Fibroblast of villous mesenchyme (primary cell): ENCODE measurements around the gene KCNMB1. TPM values are rescaled to one million over a fixed set of nuclear protein-coding genes. Genes with fewer than 3 reads are reported as not detected.

Source experiments
- DNase-seq: peaks from one replicate; pipeline ENCODE4 v3.0.0-alpha.2; 2010; ENCODE audit warnings: low read depth
- H3K4me3 ChIP-seq: 2 replicates; pipeline ENCODE4 v1.5.1; 2011; ENCODE audit warnings: low read depth, mild to moderate bottlenecking, low read length
- total RNA-seq: library from RNA; depleted of rRNA; stranded (reverse); fragments of >200 nt; gene quantifications from 2 replicates; pipeline ENCODE4 v1.2.3, GENCODE V29; 2012
- TF ChIP-seq, protein P1 (sequence below): IDR thresholded peaks from 2 replicates; pipeline ENCODE4 v1.5.1; 2012; ENCODE audit warnings: low read depth, mild to moderate bottlenecking, low read length; ENCODE audit not compliant: insufficient read depth

KCNMB1 gene
- total RNA-seq, 1 donor: not detected

DNA sequence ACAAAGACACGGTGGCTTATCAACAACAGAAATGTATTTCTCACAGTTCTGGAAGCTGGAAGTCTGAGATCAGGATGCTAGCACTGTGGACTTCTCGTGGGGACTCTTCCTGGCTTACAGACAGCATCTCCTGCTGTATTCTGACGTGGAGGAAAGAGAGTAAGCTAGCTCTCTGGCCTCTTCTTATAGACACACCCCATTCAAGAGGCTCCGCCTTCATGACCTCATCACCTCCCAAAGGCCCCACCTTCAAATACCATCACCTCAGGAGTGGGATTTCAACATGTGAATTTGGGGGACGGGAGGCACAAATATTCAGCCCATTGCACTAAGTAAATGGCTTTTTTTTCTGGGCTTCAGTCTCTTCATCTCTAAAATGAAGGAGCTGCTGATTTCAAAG is 27.6 kb downstream of the KCNMB1 start:
- no peak for DNase-seq
- TF ChIP-seq, protein P1, sequence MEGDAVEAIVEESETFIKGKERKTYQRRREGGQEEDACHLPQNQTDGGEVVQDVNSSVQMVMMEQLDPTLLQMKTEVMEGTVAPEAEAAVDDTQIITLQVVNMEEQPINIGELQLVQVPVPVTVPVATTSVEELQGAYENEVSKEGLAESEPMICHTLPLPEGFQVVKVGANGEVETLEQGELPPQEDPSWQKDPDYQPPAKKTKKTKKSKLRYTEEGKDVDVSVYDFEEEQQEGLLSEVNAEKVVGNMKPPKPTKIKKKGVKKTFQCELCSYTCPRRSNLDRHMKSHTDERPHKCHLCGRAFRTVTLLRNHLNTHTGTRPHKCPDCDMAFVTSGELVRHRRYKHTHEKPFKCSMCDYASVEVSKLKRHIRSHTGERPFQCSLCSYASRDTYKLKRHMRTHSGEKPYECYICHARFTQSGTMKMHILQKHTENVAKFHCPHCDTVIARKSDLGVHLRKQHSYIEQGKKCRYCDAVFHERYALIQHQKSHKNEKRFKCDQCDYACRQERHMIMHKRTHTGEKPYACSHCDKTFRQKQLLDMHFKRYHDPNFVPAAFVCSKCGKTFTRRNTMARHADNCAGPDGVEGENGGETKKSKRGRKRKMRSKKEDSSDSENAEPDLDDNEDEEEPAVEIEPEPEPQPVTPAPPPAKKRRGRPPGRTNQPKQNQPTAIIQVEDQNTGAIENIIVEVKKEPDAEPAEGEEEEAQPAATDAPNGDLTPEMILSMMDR: no peak
- no peak overlapping the region for H3K4me3 ChIP-seq

DNA sequence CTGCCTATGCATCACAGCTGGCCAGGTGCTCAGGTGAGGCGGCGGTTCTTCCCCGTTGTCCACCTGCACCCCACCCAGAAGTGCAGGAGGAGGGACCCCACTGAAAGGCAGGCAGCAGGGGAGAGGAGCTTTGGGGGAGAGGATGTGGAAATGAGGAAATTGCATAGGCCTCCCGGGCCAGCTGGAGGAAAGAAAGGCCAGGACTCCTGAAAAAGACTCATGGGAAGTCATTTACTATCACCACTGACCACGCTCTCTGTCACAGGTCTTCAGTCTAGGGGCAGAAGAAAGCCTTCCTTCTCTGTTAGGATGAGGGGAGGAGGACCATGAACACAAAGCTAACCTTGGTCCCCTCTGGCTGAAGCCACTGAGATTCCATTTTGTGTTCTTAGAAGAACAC is 28.1 kb downstream of the KCNMB1 start:
- H3K4me3 ChIP-seq: no peak overlapping the region
- DNase-seq: no peak
- TF ChIP-seq, protein P1: no peak

DNA sequence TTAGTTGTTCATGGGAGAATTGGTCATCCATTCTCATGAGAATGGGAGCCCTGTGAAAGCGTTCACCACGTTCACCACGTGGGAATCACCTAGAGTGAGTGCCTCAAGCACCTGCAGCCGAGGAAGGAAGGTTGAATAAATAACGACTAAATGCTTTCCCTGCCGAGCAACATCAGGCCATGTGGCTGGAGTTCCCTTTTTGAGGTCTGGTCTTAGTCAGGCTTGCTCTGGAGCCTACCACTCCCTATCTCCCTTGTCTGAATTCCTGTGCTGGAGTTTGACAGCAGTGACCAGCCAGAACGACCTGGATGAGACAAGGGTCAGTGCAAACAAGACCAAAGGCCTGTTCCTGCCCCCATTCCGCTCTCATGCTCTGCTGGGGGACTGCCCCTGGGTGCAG is 28.5 kb downstream of the KCNMB1 start:
- H3K4me3 ChIP-seq: no peak overlapping the region
- no peak for DNase-seq
- TF ChIP-seq, protein P1: no peak

DNA sequence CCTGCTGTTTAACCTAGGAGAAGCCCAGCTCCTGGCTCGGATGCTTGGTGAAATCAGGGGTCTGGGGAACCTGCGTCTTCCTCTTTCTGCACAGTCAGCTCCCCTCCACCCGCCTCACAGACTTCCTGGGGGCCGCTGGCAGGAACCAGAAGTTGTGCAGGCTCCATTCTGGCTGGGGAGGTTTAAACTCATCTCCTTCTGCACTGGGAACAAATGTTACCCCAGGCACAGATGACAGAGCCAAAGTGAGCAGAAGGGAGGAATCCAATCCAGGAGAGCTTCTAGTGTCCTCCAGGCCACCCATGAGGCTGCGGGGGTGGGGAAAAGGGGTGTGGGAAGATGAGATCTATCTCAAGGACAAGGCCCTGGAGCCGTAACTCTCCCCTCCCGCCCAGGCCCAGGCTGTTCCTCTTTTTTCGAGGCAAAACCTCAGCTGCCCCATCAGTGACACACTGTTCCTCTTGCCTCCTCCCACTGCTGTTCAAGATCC is 31.2 kb downstream of the KCNMB1 start:
- DNase-seq: no peak
- H3K4me3 ChIP-seq: no peak overlapping the region
- TF ChIP-seq, protein P1: no peak

DNA sequence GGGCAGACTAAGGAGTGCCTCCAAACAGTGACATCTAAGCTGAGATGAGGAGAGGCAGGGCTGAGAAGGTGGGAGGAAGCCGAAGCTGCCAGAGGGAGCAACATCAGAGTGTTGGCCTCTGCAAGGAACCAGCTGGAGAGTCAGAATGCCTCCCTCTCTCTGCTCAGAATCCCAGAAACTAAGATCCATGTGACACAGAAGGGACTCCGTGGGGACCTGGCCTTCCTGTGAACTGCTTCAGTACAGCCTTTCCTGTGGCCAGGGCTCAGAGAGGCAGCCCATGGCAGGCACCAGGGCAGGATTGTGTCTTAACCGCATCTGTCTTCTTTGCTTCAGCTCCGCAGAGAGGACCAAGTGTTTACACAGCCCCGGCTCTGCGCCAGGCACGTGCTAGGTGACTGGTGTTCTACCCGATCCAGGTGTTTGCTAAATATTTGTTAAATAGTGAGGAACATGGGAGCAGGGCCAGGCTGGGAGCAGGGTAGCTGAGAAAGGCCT is 33.5 kb downstream of the KCNMB1 start:
- no peak overlapping the region for H3K4me3 ChIP-seq
- TF ChIP-seq, protein P1: no peak
- DNase-seq: no peak

DNA sequence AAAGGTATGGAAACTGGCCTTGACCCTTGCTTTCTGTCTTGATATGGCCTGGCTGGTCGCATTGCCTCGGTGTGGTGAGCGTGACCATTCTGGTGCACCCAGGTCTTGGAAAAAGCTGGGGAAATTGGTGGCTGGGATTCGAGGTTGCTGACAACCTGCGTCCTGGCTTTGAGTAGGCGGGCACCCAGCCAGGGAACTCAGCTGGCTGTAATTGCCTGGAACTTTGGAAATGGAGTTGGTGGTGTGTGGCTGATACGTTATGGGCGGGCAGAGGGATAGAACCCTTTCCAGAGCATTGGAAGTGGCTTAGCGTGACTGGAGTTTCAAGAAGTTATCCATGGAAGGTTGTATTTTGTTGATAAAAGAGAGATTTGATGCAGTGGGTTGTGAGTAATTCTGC is 35.2 kb downstream of the KCNMB1 start:
- no peak overlapping the region for H3K4me3 ChIP-seq
- DNase-seq: no peak
- TF ChIP-seq, protein P1: no peak
